GM19035 (cell line): ENCODE measurements around the gene ZNF646.
A peak's percentile ranks its signal among the peaks of the same experiment; 100 is the strongest.

Experiments used
- ATAC-seq: cut with Tn5 transposase; IDR thresholded peaks from one replicate; pipeline ENCODE4 v1.9.1; 2021; ENCODE audit not compliant: unreplicated experiment

Gene ZNF646

GRCh38 chr16:31063495-31063842, 10.8 kb upstream of the ZNF646 start:
- ATAC-seq = no peak

- no peak for ATAC-seq
Observed at GRCh38 chr16:31063843-31064611, 10.2 kb upstream of the ZNF646 start.

- ATAC-seq = no peak
Observed at GRCh38 chr16:31064882-31065461, 9.2 kb upstream of the ZNF646 start.

DNA sequence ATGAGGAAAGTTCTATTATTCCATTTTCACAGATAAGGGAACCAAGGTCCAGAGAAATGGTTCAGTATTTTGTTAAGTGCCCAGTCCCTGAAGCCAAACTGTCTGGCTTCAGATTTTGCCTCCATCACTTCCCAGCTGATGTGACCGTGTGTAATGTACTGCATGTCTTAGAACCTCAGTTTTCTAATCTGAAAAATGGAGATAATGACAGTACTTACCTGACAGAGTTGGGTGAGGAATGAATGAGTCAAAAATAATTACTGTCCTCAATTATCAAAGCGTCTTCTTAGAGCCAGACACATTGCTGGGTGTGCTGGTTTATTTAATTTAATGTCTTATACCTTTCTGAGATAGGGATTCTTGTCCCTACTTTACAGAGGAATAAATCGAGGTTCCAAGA, 6.9 kb upstream of the ZNF646 start:
- no peak for ATAC-seq

DNA sequence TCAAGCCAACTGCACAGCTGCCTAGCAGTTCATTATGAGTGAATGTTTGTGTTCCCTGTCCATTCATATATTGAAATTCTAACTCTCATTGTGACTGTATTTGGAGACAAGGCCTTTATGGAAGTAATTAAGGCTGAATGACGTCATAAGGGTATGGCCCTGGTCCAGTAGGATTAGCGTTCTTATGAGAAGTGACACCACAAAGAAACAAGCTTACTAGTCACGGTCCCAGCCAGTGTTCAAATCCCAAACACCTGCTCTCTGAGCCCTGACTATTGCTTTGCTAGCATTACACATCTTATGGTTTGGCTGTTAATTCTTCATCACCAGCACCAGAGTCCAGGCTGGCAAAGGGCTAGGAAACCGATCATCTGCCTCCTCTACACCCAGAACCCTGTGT, 2.4 kb upstream of the ZNF646 start:
- ATAC-seq = no peak

DNA sequence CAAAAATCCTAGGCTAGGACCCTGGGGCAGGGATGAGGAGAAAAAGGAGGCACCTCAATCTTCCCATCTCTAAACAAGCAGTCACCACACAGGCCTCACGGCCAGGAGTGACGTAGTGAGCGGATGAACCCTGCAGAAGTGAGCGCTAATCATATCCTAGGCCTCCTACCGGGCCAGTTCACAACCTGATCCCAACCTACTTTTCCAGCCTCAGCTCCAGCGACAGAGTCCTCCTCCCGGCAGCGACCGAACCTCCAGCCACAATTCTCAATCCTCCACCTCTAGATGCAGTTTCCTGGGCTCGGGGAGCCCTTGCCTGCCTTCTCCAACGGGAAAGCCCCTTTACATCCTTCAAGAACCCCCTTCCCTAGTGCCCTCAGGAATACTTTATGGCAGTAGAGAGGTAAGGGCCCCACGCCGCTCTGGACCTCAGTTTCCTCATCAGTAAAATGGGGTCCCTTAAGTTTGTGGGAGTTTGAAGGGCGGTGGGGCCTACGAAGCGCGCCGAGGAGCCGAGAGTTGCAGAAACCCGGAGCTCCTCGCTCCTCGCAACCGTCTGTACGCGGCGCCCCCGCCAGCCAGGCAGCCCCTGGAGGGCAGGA, 1.6 kb upstream of the ZNF646 start:
- no peak for ATAC-seq

DNA sequence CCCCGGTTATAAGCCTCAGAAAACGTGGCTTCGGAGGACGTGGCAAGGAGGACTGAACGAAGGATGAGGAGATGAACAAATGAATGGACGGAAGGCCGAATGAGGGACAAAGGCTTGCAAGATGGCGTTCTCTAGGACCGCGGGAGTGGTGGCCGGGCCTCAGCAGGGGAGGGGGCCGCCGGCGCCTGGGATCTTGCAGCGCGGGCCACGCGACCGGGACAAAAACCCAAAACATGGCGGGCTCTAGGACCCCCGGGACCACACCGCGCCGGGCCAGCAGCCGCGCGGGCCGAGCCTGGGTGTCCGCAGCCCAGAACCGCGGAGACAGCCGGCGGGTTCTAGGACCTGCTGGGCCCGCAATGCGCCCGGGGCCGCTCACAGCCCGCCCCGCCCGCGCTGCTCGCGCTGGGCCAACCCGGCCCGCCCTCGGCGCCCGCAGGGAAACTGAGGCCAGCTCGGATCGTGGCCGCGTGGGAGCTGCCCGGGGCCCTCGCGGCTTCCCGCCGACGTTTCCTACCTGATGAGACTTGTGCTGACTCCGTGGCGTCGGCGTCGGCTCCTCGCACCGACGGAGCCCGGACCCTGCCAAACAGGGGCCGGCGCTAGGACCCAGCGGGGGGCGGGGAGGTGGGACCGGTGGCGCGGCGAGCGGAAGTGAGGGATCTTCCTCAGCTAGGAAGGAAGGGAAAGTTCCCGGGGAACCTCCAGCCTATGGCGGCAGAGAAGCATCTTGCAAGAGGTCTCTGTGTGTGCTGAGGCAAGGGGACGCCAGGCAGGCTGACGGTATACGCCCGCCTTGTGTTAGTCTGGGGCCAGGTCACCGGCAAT, 866 bp upstream of the ZNF646 start:
- ATAC-seq = peak; percentile 53

DNA sequence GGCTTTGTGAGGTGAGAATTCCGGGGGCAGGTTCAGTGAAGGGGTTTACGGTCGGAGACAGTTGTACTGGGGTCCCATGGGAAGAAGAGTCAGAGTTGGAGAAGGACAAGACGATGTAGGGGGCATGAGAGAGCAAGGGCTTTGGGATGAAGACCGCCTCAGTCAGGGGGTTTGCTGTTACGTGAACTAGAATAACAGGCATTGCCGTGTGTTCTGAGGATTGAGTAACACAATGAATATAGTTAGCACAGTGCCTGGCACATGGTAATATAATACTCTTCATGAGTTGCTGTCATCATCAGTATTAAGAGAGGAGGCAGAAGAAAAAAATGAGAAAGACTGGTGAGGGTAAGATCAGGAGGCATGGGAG, 577 bp downstream of the ZNF646 start:
- ATAC-seq = no peak

- no peak for ATAC-seq
Observed at GRCh38 chr16:31076319-31076718, 2.1 kb downstream of the ZNF646 start.

DNA sequence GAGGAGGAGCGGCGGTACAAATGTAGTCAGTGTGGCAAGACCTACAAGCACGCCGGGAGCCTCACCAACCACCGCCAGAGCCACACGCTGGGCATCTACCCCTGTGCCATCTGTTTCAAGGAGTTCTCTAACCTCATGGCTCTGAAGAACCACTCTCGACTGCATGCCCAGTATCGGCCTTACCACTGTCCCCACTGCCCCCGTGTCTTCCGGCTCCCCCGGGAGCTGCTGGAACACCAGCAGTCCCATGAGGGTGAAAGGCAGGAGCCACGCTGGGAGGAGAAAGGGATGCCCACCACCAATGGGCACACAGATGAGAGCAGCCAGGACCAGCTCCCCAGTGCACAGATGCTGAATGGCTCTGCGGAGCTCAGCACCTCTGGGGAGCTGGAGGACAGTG, 2.8 kb downstream of the ZNF646 start:
- ATAC-seq = no peak

GRCh38 chr16:31077592-31078396, 3.6 kb downstream of the ZNF646 start:
- ATAC-seq = no peak

- ATAC-seq = no peak
Observed at GRCh38 chr16:31078597-31079341, 4.5 kb downstream of the ZNF646 start.

- no peak for ATAC-seq
Observed at GRCh38 chr16:31079342-31079944, 5.2 kb downstream of the ZNF646 start.

- ATAC-seq = no peak
Observed at GRCh38 chr16:31080035-31080629, 5.9 kb downstream of the ZNF646 start.

DNA sequence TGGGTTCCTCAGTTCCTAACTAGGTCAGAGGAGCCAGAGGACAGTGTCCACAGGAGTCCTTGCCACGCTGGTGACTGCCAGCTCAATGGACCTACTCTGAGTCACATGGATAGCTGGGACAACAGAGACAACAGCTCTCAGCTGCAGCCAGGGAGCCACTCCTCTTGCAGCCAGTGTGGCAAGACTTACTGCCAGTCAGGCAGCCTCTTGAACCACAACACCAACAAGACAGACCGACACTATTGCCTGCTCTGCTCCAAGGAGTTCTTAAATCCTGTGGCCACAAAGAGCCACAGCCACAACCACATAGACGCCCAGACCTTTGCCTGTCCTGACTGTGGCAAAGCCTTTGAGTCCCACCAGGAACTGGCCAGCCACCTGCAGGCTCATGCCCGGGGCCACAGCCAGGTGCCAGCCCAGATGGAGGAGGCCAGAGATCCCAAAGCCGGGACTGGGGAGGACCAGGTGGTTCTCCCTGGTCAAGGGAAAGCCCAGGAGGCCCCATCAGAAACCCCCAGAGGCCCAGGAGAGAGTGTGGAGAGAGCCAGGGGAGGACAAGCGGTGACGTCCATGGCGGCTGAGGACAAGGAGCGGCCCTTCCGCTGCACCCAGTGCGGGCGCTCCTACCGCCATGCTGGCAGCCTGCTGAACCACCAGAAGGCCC, 6.7 kb downstream of the ZNF646 start:
- no peak for ATAC-seq

GRCh38 chr16:31081428-31082351, 7.5 kb downstream of the ZNF646 start:
- no peak for ATAC-seq

DNA sequence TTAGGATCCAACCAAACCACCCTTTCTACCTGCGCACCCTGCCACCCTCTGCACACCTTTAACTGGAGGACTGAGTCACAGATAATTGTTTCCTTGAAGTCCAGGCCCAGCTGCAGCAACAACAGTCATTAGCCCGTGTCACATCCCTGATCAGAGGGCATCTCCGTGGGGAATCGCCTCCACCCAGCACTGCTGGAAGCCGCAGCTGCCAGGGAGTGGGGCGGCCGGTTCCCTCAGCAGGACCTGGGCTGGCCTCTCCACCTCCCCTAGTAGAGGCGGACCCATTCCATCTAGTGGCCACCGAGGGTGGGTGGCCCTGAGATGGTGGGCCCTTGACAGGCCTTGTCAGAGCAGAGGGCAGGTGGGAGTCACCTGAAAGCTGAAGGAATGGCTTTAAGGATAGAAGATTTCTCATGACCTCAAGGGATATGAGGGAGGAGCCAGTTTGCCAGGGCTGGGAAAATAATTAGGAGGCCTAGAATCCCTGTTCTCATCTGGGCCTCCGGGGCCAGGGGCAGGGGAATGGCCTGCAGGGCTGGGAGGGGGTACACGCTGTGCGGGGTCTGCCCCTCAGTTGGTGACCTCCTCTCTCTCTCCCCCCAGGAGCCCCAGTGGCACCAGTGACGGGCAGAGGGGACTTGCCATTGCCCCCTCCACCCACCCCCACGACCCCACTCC, 8.3 kb downstream of the ZNF646 start:
- ATAC-seq = no peak
